Neural cell (in vitro differentiated cells): ENCODE results near the gene HIVEP3. TPM values are rescaled to one million over a fixed set of nuclear protein-coding genes. Genes with fewer than 3 reads are reported as not detected.

Experiments
- H2AFZ ChIP-seq: fragments of 200-600, 300-800 bp; sonication (generic), shearing (Covaris generic); 2 replicates; pipeline ENCODE4 v1.6.0; 2014; ENCODE audit warnings: low read depth, mild to moderate bottlenecking, antibody characterized with exemption, low read length, moderate library complexity
- H3F3A ChIP-seq: fragments of 200-600 bp; shearing (Covaris generic); 2 replicates; pipeline ENCODE4 v1.6.1; 2016; ENCODE audit warnings: mild to moderate bottlenecking, moderate library complexity, mixed read lengths, antibody characterized with exemption, low read length; ENCODE audit not compliant: insufficient read depth, poor library complexity, severe bottlenecking
- H3K27ac ChIP-seq: fragments of 200-600, 300-800 bp; sonication (generic), shearing (Covaris generic); 2 replicates; pipeline ENCODE4 v1.5.1; 2014; ENCODE audit warnings: mild to moderate bottlenecking, low read length, moderate library complexity
- H3K27me3 ChIP-seq: fragments of 300-800, 200-600 bp; sonication (generic), shearing (Covaris generic); 2 replicates; pipeline ENCODE4 v1.6.0; 2014; ENCODE audit warnings: mild to moderate bottlenecking, low read depth, low read length, moderate library complexity; ENCODE audit not compliant: insufficient read depth
- H3K36me3 ChIP-seq: fragments of 300-800, 200-600 bp; sonication (generic), shearing (Covaris generic); 2 replicates; pipeline ENCODE4 v1.5.1; 2014; ENCODE audit warnings: mild to moderate bottlenecking, antibody characterized with exemption, low read length, moderate library complexity; ENCODE audit not compliant: insufficient read depth
- H3K4me2 ChIP-seq: fragments of 300-800, 200-600 bp; sonication (generic), shearing (Covaris generic); 2 replicates; pipeline ENCODE4 v1.6.0; 2014; ENCODE audit warnings: mild to moderate bottlenecking, low read length
- H3K4me3 ChIP-seq: fragments of 300-800, 200-600 bp; sonication (generic), shearing (Covaris generic); 2 replicates; pipeline ENCODE4 v1.5.1; 2014; ENCODE audit warnings: mild to moderate bottlenecking, low read length, moderate library complexity
- H3K79me2 ChIP-seq: fragments of 200-600 bp; shearing (Covaris generic); replicated peaks from 2 replicates; pipeline ENCODE4 v1.6.0; 2014; ENCODE audit warnings: mild to moderate bottlenecking, low read length, moderate library complexity; ENCODE audit not compliant: insufficient read depth
- H3K9ac ChIP-seq: fragments of 300-800, 200-600 bp; sonication (generic), shearing (Covaris generic); 2 replicates; pipeline ENCODE4 v1.6.1; 2016; ENCODE audit warnings: mild to moderate bottlenecking, low read length, mixed read lengths
- H3K9me2 ChIP-seq: fragments of 200-600 bp; shearing (Covaris generic); 2 replicates; pipeline ENCODE4 v1.6.1; 2016; ENCODE audit warnings: mild to moderate bottlenecking, low read length, mixed read lengths; ENCODE audit not compliant: insufficient read depth
- H3K9me3 ChIP-seq: fragments of 200-600, 300-800 bp; sonication (generic), shearing (Covaris generic); 2 replicates; pipeline ENCODE4 v1.6.1; 2016; ENCODE audit warnings: mild to moderate bottlenecking, mixed run types, low read length, moderate library complexity, mixed read lengths
- H4K20me1 ChIP-seq: fragments of 200-600 bp; shearing (Covaris generic); 2 replicates; pipeline ENCODE4 v1.6.1; 2016; ENCODE audit warnings: mild to moderate bottlenecking, mixed run types; ENCODE audit not compliant: insufficient read depth
- EP300 ChIP-seq: fragments of 450-650 bp; conservative IDR thresholded peaks from 2 replicates; pipeline ENCODE4 v1.6.1; 2014; ENCODE audit warnings: antibody characterized with exemption, mild to moderate bottlenecking, moderate library complexity; ENCODE audit not compliant: poor library complexity, severe bottlenecking
- EZH2 ChIP-seq: fragments of 200-600, 300-800 bp; shearing (Covaris generic), sonication (generic); IDR thresholded peaks from 2 replicates; pipeline ENCODE4 v1.6.1; 2014; ENCODE audit warnings: antibody characterized with exemption, low read length, borderline replicate concordance, mild to moderate bottlenecking; ENCODE audit not compliant: insufficient read depth, poor library complexity, severe bottlenecking
- MXI1 ChIP-seq: fragments of 450-650 bp; conservative IDR thresholded peaks from 2 replicates; pipeline ENCODE4 v1.6.1; 2014; ENCODE audit warnings: antibody characterized with exemption, mild to moderate bottlenecking; ENCODE audit not compliant: poor library complexity, severe bottlenecking
- POLR2AphosphoS5 ChIP-seq: IDR thresholded peaks from 2 replicates; pipeline ENCODE4 v1.6.1; 2012
- RAD21 ChIP-seq: fragments of 450-650 bp; conservative IDR thresholded peaks from 2 replicates; pipeline ENCODE4 v1.6.1; 2014; ENCODE audit warnings: antibody characterized with exemption, mild to moderate bottlenecking, moderate library complexity
- SMC3 ChIP-seq: fragments of 450-650 bp; conservative IDR thresholded peaks from 2 replicates; pipeline ENCODE4 v1.6.1; 2014; ENCODE audit warnings: antibody characterized with exemption, mild to moderate bottlenecking, moderate library complexity; ENCODE audit not compliant: poor library complexity
- TAF1 ChIP-seq: IDR thresholded peaks from 2 replicates; pipeline ENCODE4 v1.6.1; 2012; ENCODE audit warnings: low read depth
- polyA plus RNA-seq: library from polyadenylated mRNA; depleted of rRNA; stranded (reverse); fragments of >200 nt; gene quantifications from 2 replicates; pipeline ENCODE4 v1.2.3, GENCODE V29; 2014
- TF ChIP-seq, protein P1 (sequence below): fragments of 450-650 bp; IDR thresholded peaks from 2 replicates; pipeline ENCODE4 v1.5.1; 2014; ENCODE audit warnings: antibody characterized with exemption, mild to moderate bottlenecking, moderate library complexity; ENCODE audit not compliant: poor library complexity, severe bottlenecking
- TF ChIP-seq, protein P2 (sequence below): IDR thresholded peaks from 2 replicates; pipeline ENCODE4 v1.6.1; 2012; ENCODE audit warnings: borderline replicate concordance

HIVEP3 gene
- polyA plus RNA-seq, 1 donor from 2014 or later: 2.6 TPM

DNA sequence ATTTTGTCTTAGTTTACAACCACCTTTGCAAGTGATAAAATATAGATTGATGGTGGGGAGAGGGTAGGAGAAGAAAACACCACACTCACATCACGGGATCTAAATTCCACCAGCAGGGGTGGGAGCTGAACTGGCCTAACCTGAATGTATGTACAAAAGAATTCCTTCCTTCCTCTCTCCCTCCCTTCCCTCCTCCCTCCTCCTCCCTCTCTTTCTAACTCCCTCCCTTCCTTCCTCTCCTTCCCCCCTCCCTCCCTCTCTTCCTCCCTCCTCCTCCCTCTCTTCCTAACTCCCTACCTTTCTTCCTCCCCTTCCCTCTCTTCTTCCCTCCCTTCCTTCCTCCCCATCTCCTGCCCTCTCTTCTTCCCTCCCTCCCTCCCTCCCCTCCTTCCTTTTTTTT, 40.2 kb downstream of the HIVEP3 start:
- Histone ChIP-seq H3K36me3 (no peaks in the 10 kb centered on the region), H3K27me3 (no peaks in the 10 kb centered on the region), H4K20me1 (no peaks in the 10 kb centered on the region), H3K9ac (no peak overlapping the region), H3K27ac (no peak overlapping the region), H3F3A (peaks cover 3% of the 10 kb centered on the region), H2AFZ (no peak overlapping the region), H3K9me2 (no peaks in the 10 kb centered on the region), H3K4me2 (no peak overlapping the region), H3K4me3 (no peak overlapping the region), H3K9me3 (no peaks in the 10 kb centered on the region), H3K79me2 (no peaks in the 10 kb centered on the region)
- TF ChIP-seq POLR2AphosphoS5: no peak
- TF ChIP-seq, protein P1, sequence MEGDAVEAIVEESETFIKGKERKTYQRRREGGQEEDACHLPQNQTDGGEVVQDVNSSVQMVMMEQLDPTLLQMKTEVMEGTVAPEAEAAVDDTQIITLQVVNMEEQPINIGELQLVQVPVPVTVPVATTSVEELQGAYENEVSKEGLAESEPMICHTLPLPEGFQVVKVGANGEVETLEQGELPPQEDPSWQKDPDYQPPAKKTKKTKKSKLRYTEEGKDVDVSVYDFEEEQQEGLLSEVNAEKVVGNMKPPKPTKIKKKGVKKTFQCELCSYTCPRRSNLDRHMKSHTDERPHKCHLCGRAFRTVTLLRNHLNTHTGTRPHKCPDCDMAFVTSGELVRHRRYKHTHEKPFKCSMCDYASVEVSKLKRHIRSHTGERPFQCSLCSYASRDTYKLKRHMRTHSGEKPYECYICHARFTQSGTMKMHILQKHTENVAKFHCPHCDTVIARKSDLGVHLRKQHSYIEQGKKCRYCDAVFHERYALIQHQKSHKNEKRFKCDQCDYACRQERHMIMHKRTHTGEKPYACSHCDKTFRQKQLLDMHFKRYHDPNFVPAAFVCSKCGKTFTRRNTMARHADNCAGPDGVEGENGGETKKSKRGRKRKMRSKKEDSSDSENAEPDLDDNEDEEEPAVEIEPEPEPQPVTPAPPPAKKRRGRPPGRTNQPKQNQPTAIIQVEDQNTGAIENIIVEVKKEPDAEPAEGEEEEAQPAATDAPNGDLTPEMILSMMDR: no peak
- no peak for TF ChIP-seq MXI1

DNA sequence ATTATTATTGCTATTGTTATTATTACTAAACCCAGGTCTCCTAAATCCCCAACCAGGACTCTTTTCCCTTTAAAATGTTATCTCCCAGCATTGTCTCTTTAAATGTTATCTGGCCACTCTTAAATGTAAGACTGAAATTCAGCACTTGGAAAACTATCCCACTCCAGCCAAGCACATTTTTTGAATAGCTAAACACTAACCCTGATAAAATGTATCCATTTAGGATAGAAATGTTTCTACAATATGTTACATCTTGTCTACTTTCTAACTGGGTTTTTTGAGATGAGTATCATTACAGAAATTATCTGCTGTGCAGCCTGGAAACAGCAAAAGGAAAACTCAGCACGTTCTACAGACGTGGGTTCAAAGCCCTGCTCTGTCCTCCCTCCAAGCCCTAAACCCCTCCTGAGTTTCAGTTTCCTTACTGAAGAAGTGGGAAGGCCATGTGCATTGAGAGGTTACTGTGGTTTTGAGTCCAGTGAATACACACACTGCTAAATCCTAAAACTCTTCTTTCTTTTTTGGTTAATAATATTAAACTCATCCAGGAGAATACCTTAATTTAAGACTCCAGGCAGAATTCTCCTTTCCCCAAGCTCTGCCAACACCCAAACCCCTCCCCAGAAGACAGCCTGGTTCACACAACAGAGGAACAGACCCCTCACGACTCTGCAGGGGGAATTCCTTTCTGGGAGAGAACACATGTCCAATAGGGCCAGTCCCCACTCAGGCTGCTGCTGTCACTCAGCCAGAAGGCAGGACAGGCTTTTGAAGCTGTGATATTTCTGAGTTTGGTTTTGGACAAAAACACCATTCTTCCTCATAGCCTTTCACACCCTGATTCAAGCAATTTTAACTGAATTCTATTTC, 41.9 kb downstream of the HIVEP3 start:
- TF ChIP-seq SMC3 (no peak), EP300 (no peak), POLR2AphosphoS5 (no peak), MXI1 (no peak), RAD21 (no peak)
- TF ChIP-seq, protein P1: no peak
- no peaks in the 10 kb centered on the region for H4K20me1 ChIP-seq
- no peaks in the 10 kb centered on the region for H3K27me3 ChIP-seq
- no peak overlapping the region for H3K4me3 ChIP-seq
- no peak overlapping the region for H3K4me2 ChIP-seq
- H3K36me3 ChIP-seq: no peaks in the 10 kb centered on the region
- no peaks in the 10 kb centered on the region for H3K9me3 ChIP-seq
- H3K27ac ChIP-seq: no peak overlapping the region
- H3K79me2 ChIP-seq: no peaks in the 10 kb centered on the region
- no peaks in the 10 kb centered on the region for H3K9me2 ChIP-seq
- no peak overlapping the region for H2AFZ ChIP-seq
- H3F3A ChIP-seq: no peaks in the 10 kb centered on the region
- no peak overlapping the region for H3K9ac ChIP-seq

DNA sequence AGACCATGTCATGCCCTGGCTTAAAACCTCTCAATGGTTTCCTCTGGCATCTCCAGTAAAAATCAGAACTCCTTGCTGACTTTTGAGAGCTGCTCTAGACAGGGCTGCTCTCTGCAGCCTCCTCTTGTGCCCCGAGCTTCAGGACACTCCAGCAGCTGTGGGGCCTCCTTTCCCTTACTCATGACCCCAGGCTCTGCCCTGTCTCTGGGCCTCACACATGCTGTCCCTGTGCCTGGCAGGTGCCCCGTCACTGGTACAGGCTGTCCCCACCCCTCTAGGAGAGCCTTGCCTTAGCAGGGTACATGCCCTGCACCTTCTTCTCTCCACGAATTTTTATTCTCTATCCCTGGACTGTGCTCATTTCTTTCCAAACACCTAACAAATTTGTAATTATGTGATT, 43.2 kb downstream of the HIVEP3 start:
- no peaks in the 10 kb centered on the region for H4K20me1 ChIP-seq
- H3F3A ChIP-seq: no peaks in the 10 kb centered on the region
- H3K36me3 ChIP-seq: no peaks in the 10 kb centered on the region
- no peaks in the 10 kb centered on the region for H3K9me2 ChIP-seq
- H3K27ac ChIP-seq: no peak overlapping the region
- no peak overlapping the region for H3K4me3 ChIP-seq
- no peak overlapping the region for H3K9ac ChIP-seq
- no peak overlapping the region for H2AFZ ChIP-seq
- H3K27me3 ChIP-seq: no peaks in the 10 kb centered on the region
- H3K9me3 ChIP-seq: no peaks in the 10 kb centered on the region
- no peak for TF ChIP-seq POLR2AphosphoS5
- TF ChIP-seq SMC3: no peak
- TF ChIP-seq RAD21: no peak
- no peak for TF ChIP-seq EZH2
- TF ChIP-seq, protein P2, sequence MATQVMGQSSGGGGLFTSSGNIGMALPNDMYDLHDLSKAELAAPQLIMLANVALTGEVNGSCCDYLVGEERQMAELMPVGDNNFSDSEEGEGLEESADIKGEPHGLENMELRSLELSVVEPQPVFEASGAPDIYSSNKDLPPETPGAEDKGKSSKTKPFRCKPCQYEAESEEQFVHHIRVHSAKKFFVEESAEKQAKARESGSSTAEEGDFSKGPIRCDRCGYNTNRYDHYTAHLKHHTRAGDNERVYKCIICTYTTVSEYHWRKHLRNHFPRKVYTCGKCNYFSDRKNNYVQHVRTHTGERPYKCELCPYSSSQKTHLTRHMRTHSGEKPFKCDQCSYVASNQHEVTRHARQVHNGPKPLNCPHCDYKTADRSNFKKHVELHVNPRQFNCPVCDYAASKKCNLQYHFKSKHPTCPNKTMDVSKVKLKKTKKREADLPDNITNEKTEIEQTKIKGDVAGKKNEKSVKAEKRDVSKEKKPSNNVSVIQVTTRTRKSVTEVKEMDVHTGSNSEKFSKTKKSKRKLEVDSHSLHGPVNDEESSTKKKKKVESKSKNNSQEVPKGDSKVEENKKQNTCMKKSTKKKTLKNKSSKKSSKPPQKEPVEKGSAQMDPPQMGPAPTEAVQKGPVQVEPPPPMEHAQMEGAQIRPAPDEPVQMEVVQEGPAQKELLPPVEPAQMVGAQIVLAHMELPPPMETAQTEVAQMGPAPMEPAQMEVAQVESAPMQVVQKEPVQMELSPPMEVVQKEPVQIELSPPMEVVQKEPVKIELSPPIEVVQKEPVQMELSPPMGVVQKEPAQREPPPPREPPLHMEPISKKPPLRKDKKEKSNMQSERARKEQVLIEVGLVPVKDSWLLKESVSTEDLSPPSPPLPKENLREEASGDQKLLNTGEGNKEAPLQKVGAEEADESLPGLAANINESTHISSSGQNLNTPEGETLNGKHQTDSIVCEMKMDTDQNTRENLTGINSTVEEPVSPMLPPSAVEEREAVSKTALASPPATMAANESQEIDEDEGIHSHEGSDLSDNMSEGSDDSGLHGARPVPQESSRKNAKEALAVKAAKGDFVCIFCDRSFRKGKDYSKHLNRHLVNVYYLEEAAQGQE: no peak
- no peak for TF ChIP-seq TAF1
- TF ChIP-seq EP300: no peak
- TF ChIP-seq, protein P1: no peak
- no peak for TF ChIP-seq MXI1
- H3K79me2 ChIP-seq: no peaks in the 10 kb centered on the region
- H3K4me2 ChIP-seq: no peak overlapping the region
